ENCODE data around the gene TRIM56.

- TF ChIP-seq POLR2A (IDR thresholded peaks at IDR 0.05; ENCODE audit: low read length): no peak
- no peak for TF ChIP-seq GATA1 (IDR thresholded peaks at IDR 0.05; ENCODE audit: low read depth, low read length)
Observed at GRCh38 chr7:101121991-101122932, 37.0 kb downstream of the TRIM56 start.

Data from erythroblast (primary cell).